ENCODE data around the gene CPAMD8.

The CPAMD8 gene

GRCh38 chr19:17026706-17027534 lies at the start of gene CPAMD8:
Gene CPAMD8 (minus strand): TSS chr19:17026810. CDS start chr19:17026642, 168 bp downstream.
- TF ChIP-seq CTCF (IDR thresholded peaks at IDR 0.05; ENCODE audit: insufficient read depth, missing control alignments): no peak
- no peak for FAIRE-seq
- DNase-seq (ENCODE audit: insufficient read length, low spot score): no peak

GRCh38 chr19:17075864-17076542 lies 49.4 kb upstream of the CPAMD8 start:
- TF ChIP-seq CTCF (IDR thresholded peaks at IDR 0.05; ENCODE audit: insufficient read depth, missing control alignments): no peak
- FAIRE-seq: no peak
- no peak for DNase-seq (ENCODE audit: insufficient read length, low spot score)

- TF ChIP-seq CTCF (IDR thresholded peaks at IDR 0.05; ENCODE audit: insufficient read depth, missing control alignments): no peak
- DNase-seq (ENCODE audit: insufficient read length, low spot score) (peak; percentile 90), FAIRE-seq (no peak)
These were observed 48.6 kb upstream of the CPAMD8 start, which contains the start of the genes HAUS8 and MYO9B for GRCh38 chr19:17075035-17075863. Gene HAUS8 (minus strand): TSS chr19:17075452. CDS start chr19:17075422, 30 bp downstream. Gene MYO9B (plus strand): TSS chr19:17075777. CDS start chr19:17101718, 25,941 bp downstream.

- DNase-seq (ENCODE audit: insufficient read length, low spot score) (no peak), FAIRE-seq (no peak)
- TF ChIP-seq CTCF (IDR thresholded peaks at IDR 0.05; ENCODE audit: insufficient read depth, missing control alignments): no peak
These were observed 48.0 kb upstream of the CPAMD8 start for GRCh38 chr19:17074634-17075034.

- DNase-seq (ENCODE audit: insufficient read length, low spot score) (no peak), FAIRE-seq (no peak)
- no peak for TF ChIP-seq CTCF (IDR thresholded peaks at IDR 0.05; ENCODE audit: insufficient read depth, missing control alignments)
These were observed 47.4 kb upstream of the CPAMD8 start for GRCh38 chr19:17073869-17074633.

GRCh38 chr19:17070912-17071311 lies 44.3 kb upstream of the CPAMD8 start:
- DNase-seq (ENCODE audit: insufficient read length, low spot score): no peak
- no peak for TF ChIP-seq CTCF (IDR thresholded peaks at IDR 0.05; ENCODE audit: insufficient read depth, missing control alignments)
- no peak for FAIRE-seq

Measured in D721Med (cell line).